Effector memory CD4-positive, alpha-beta T cell (primary cell): Measurements from ENCODE around the gene TBC1D5.
"Not testable (repeated sequence)": the region's sequence is repeated elsewhere in the genome, so short reads cannot be mapped to it uniquely, and the experiment has no call there.

Source experiments
- DNase-seq, 3 donors: peaks; one replicate each; pipeline ENCODE4 v3.0.0-alpha.2; 2020
- H3K27ac ChIP-seq: 2 replicates; pipeline ENCODE4 v1.7.0; 2013; ENCODE audit warnings: mild to moderate bottlenecking, low read length, moderate library complexity; ENCODE audit not compliant: insufficient read depth, poor library complexity, severe bottlenecking
- H3K27me3 ChIP-seq: replicated peaks from 2 replicates; pipeline ENCODE4 v1.7.0; 2013; ENCODE audit warnings: mild to moderate bottlenecking, low read length; ENCODE audit not compliant: insufficient read depth, control insufficient read depth, poor library complexity, severe bottlenecking
- H3K36me3 ChIP-seq: 2 replicates; pipeline ENCODE4 v1.7.0; 2013; ENCODE audit warnings: mild to moderate bottlenecking, low read length, moderate library complexity; ENCODE audit not compliant: control insufficient read depth, insufficient read depth
- H3K4me1 ChIP-seq: 2 replicates; pipeline ENCODE4 v1.7.0; 2013; ENCODE audit warnings: low read length, mild to moderate bottlenecking; ENCODE audit not compliant: control insufficient read depth, insufficient read depth, poor library complexity, severe bottlenecking
- H3K4me3 ChIP-seq: 2 replicates; pipeline ENCODE4 v1.7.0; 2013; ENCODE audit warnings: low read length, low read depth, mild to moderate bottlenecking; ENCODE audit not compliant: insufficient read depth, poor library complexity, severe bottlenecking
- H3K9me3 ChIP-seq: 2 replicates; pipeline ENCODE4 v1.7.0; 2013; ENCODE audit warnings: mild to moderate bottlenecking, low read length, moderate library complexity; ENCODE audit not compliant: control insufficient read depth

TBC1D5 gene

DNA sequence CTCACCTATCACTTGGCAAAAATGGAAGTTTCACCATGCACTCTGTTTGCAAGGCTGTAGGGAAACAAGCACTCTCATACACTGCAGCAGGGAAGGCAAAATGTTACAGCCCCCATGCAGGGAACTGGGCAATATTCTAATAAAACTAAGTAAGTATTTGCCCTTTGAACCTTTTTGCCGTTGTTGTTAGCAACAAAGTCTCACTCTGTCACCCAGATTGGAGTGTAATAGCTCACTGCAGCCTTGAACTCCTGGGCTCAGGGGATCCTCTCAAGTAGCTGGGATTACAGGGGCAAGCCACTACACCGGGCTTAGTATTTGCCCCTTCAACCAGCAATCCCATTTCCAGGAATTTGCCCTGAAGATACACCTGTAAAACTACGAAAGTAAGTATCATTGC lies 122.5 kb downstream of the TBC1D5 start:
- no peak for DNase-seq
- Histone ChIP-seq H3K4me3 (no peak overlapping the region), H3K4me1 (no peaks in the 10 kb centered on the region), H3K27me3 (no peaks in the 10 kb centered on the region), H3K9me3 (no peaks in the 10 kb centered on the region), H3K36me3 (peaks cover 8% of the 10 kb centered on the region), H3K27ac (no peak overlapping the region)

DNA sequence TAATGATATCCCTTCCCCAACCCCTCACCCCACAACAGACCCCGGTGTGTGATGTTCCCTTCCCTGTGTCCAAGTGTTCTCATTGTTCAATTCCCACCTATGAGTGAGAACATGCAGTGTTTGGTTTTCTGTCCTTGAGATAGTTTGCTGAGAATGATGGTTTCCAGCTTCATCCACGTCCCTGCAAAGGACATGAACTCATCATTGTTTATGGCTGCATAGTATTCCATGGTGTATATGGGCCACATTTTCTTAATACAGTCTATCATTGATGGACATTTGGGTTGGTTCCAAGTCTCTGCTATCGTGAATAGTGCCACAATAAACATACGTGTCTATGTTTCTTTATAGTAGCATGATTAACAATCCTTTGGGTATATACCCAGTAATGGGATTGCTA lies 129.4 kb downstream of the TBC1D5 start:
- H3K27me3 ChIP-seq, H3K4me1 ChIP-seq, H3K9me3 ChIP-seq, H3K27ac ChIP-seq, H3K36me3 ChIP-seq, DNase-seq, H3K4me3 ChIP-seq: not testable (repeated sequence)

GRCh38 chr3:17607905-17608304 lies 134.5 kb downstream of the TBC1D5 start:
- H3K9me3 ChIP-seq = no peaks in the 10 kb centered on the region
- no peaks in the 10 kb centered on the region for H3K27me3 ChIP-seq
- DNase-seq = no peak
- no peak overlapping the region for H3K27ac ChIP-seq
- H3K36me3 ChIP-seq = no peaks in the 10 kb centered on the region
- no peaks in the 10 kb centered on the region for H3K4me1 ChIP-seq
- H3K4me3 ChIP-seq = no peak overlapping the region

- DNase-seq = no peak
- Histone ChIP-seq H3K9me3 (no peaks in the 10 kb centered on the region), H3K27me3 (no peaks in the 10 kb centered on the region), H3K4me1 (no peaks in the 10 kb centered on the region), H3K36me3 (no peaks in the 10 kb centered on the region), H3K4me3 (no peak overlapping the region), H3K27ac (no peak overlapping the region)
Observed at GRCh38 chr3:17605934-17606333, 136.5 kb downstream of the TBC1D5 start.

DNA sequence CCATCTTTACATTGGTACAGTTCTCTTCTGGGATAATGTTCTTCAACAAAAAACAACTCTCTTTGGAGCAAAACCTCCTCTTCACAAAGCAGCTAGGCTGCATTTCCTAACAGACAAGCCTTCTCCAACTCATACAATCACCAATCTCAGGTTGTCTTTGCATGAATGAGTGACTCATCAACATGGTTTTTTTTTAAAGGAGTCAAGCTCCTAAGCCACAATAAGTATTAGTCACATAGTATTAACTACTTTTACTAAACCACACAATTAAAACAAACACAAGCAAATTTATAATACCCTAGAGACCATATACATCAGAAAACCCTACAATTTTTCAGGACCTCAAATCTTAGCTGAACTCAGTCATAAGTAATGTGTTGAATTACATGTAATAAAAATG lies 137.4 kb downstream of the TBC1D5 start:
- no peak for DNase-seq

DNA sequence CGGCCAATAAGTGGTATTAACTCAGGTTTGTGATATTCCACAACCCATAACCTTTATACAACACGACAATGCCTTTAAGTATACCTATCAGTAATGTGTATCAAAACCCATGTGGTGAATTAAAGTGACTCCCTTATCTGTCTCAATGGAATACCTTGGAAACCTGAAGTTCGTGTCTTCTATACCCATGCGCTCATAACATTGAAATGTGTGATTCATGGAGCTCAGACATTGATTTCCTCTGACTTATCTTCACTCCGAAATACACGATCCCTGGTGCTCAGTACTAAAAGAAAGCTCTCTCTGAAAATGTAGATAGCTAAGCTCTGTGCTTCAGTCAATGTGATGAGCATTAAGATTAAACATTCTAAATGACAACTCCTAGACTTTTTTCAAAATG lies 140.3 kb downstream of the TBC1D5 start:
- H3K4me1 ChIP-seq = no peaks in the 10 kb centered on the region
- no peak for DNase-seq
- H3K4me3 ChIP-seq = no peak overlapping the region
- no peak overlapping the region for H3K27ac ChIP-seq
- no peaks in the 10 kb centered on the region for H3K27me3 ChIP-seq
- H3K9me3 ChIP-seq = no peaks in the 10 kb centered on the region
- no peaks in the 10 kb centered on the region for H3K36me3 ChIP-seq

More for the DNA sequence above, 137.4 kb downstream of the TBC1D5 start:
- H3K4me1 ChIP-seq = no peaks in the 10 kb centered on the region
- no peaks in the 10 kb centered on the region for H3K36me3 ChIP-seq
- H3K27me3 ChIP-seq = no peaks in the 10 kb centered on the region
- no peaks in the 10 kb centered on the region for H3K9me3 ChIP-seq
- H3K27ac ChIP-seq = no peak overlapping the region
- no peak overlapping the region for H3K4me3 ChIP-seq

- Histone ChIP-seq H3K9me3 (no peaks in the 10 kb centered on the region), H3K4me3 (no peak overlapping the region), H3K4me1 (no peaks in the 10 kb centered on the region), H3K27me3 (no peaks in the 10 kb centered on the region), H3K27ac (no peak overlapping the region), H3K36me3 (no peaks in the 10 kb centered on the region)
- no peak for DNase-seq
Observed at GRCh38 chr3:17592956-17593355, 149.5 kb downstream of the TBC1D5 start.

DNA sequence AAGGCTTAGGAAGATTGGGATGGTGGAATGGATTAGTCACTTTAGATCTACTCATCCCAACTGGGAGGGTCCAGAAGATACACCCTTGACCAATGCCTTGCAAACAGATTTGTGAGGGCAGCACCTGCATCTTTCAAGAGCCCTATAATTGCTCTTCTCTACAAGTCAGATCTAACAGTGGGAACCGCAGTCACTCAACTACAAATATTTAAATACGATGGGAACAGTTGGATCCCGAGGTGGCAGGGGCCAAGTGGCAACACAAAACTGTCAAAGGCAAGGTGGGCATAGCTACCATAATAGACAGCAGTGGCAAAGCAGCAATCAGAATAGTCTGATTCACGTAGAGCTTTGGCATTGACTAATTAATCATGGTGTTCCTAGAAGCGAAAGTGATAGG lies 152.0 kb downstream of the TBC1D5 start:
- Histone ChIP-seq H3K9me3 (no peaks in the 10 kb centered on the region), H3K36me3 (no peaks in the 10 kb centered on the region), H3K4me3 (no peak overlapping the region), H3K4me1 (no peaks in the 10 kb centered on the region), H3K27me3 (no peaks in the 10 kb centered on the region), H3K27ac (no peak overlapping the region)
- no peak for DNase-seq

- H3K4me1 ChIP-seq = no peaks in the 10 kb centered on the region
- H3K36me3 ChIP-seq = no peaks in the 10 kb centered on the region
- H3K9me3 ChIP-seq = no peaks in the 10 kb centered on the region
- no peak overlapping the region for H3K27ac ChIP-seq
- DNase-seq = no peak
- H3K4me3 ChIP-seq = no peak overlapping the region
- no peaks in the 10 kb centered on the region for H3K27me3 ChIP-seq
Observed at GRCh38 chr3:17589888-17590287, 152.5 kb downstream of the TBC1D5 start.

DNA sequence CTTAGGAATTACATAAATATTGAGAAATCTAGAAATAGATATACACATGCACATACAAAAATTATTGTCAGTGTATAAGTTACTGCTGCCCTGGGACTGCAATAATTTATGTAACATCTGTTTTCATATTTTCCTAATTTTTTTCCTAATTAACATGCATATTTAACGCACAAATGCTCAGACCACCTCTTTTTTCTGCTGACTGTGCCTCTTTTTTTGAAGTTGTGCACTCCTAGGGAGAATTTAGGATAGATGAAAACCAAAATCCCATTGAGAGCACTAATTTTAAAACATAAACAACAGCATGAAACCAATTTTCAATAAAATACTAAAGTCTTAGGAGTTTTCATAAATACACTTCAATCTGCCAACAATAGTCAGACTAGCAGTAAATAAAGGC lies 154.0 kb downstream of the TBC1D5 start:
- H3K4me3 ChIP-seq = no peak overlapping the region
- no peak for DNase-seq
- H3K4me1 ChIP-seq = no peaks in the 10 kb centered on the region
- no peaks in the 10 kb centered on the region for H3K9me3 ChIP-seq
- no peaks in the 10 kb centered on the region for H3K36me3 ChIP-seq
- H3K27me3 ChIP-seq = no peaks in the 10 kb centered on the region
- H3K27ac ChIP-seq = no peak overlapping the region
